ENCODE data around the gene NT5C2. TPM values are rescaled to one million over a fixed set of nuclear protein-coding genes. Genes with fewer than 3 reads are reported as not detected.
"Not testable (repeated sequence)": the region's sequence is repeated elsewhere in the genome, so short reads cannot be mapped to it uniquely, and the experiment has no call there.

NT5C2 gene
- total RNA-seq, 1 donor from 2014 or later, result 105 TPM

GRCh38 chr10:103069453-103070331 is 123.4 kb downstream of the NT5C2 start:
- Histone ChIP-seq H3K27me3 (ENCODE audit: control insufficient read depth, insufficient read depth, low read length) (no peaks in the 10 kb centered on the region), H3K36me3 (ENCODE audit: control insufficient read depth, insufficient read depth, low read length) (no peaks in the 10 kb centered on the region), H3K4me3 (ENCODE audit: low read depth, low read length) (no peak overlapping the region)
- DNase-seq (ENCODE audit: low read depth) (peak; percentile 62), FAIRE-seq (no peak)
- TF ChIP-seq, protein P1, sequence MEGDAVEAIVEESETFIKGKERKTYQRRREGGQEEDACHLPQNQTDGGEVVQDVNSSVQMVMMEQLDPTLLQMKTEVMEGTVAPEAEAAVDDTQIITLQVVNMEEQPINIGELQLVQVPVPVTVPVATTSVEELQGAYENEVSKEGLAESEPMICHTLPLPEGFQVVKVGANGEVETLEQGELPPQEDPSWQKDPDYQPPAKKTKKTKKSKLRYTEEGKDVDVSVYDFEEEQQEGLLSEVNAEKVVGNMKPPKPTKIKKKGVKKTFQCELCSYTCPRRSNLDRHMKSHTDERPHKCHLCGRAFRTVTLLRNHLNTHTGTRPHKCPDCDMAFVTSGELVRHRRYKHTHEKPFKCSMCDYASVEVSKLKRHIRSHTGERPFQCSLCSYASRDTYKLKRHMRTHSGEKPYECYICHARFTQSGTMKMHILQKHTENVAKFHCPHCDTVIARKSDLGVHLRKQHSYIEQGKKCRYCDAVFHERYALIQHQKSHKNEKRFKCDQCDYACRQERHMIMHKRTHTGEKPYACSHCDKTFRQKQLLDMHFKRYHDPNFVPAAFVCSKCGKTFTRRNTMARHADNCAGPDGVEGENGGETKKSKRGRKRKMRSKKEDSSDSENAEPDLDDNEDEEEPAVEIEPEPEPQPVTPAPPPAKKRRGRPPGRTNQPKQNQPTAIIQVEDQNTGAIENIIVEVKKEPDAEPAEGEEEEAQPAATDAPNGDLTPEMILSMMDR (IDR thresholded peaks at IDR 0.05; ENCODE audit: insufficient read depth, low read length, severe bottlenecking), result peak; percentile 77

DNA sequence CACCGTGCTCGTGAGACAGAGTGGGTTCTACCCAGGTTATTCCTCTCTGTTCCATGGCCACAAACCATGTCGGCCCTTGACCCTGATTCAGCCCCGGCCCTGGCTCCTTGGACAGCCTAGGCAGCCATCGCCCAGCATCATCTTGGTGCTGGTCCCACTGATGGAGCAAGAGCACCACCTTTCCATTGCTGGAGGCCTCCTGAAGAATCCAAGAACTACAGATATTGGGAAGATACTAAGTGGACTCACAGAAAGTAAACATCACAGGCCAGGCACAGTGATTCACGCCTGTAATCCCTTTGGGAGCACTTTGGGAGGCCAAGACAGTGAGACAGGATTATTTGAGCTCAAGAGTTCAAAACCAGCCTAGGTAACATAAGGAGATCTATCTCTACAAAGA is 125.1 kb downstream of the NT5C2 start:
- TF ChIP-seq, protein P1 (IDR thresholded peaks at IDR 0.05; ENCODE audit: insufficient read depth, low read length, severe bottlenecking), result no peak
- FAIRE-seq (no peak), DNase-seq (ENCODE audit: low read depth) (no peak)

DNA sequence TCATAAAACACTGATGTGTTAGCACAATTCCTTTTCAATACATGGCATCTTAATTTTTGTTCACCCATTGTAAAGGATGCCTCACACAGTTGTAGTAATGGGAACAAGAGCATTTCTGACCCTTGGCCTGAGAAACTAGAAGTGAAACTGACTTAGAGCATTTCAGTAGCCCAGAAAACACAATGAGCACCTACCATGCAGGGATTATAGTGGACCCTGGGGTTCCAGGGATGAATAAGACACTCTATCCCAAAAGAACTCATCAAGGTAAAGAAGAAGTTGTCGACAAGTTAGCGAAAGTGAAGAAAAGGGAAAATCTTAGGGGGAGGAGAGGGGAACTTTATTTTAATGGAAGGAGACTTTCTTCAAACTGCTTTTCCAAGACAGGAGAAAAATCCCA is 125.6 kb downstream of the NT5C2 start:
- TF ChIP-seq, protein P1 (IDR thresholded peaks at IDR 0.05; ENCODE audit: insufficient read depth, low read length, severe bottlenecking), result no peak
- Histone ChIP-seq H3K27me3 (ENCODE audit: control insufficient read depth, insufficient read depth, low read length) (no peaks in the 10 kb centered on the region), H3K36me3 (ENCODE audit: control insufficient read depth, insufficient read depth, low read length) (no peaks in the 10 kb centered on the region), H3K4me3 (ENCODE audit: low read depth, low read length) (no peak overlapping the region)
- FAIRE-seq, result no peak
- no peak for DNase-seq (ENCODE audit: low read depth)

More for the DNA sequence above, 125.1 kb downstream of the NT5C2 start:
- Histone ChIP-seq H3K27me3 (ENCODE audit: control insufficient read depth, insufficient read depth, low read length) (no peaks in the 10 kb centered on the region), H3K36me3 (ENCODE audit: control insufficient read depth, insufficient read depth, low read length) (no peaks in the 10 kb centered on the region), H3K4me3 (ENCODE audit: low read depth, low read length) (no peak overlapping the region)

GRCh38 chr10:103067099-103067477 is 126.0 kb downstream of the NT5C2 start:
- FAIRE-seq, result not testable (repeated sequence)

DNA sequence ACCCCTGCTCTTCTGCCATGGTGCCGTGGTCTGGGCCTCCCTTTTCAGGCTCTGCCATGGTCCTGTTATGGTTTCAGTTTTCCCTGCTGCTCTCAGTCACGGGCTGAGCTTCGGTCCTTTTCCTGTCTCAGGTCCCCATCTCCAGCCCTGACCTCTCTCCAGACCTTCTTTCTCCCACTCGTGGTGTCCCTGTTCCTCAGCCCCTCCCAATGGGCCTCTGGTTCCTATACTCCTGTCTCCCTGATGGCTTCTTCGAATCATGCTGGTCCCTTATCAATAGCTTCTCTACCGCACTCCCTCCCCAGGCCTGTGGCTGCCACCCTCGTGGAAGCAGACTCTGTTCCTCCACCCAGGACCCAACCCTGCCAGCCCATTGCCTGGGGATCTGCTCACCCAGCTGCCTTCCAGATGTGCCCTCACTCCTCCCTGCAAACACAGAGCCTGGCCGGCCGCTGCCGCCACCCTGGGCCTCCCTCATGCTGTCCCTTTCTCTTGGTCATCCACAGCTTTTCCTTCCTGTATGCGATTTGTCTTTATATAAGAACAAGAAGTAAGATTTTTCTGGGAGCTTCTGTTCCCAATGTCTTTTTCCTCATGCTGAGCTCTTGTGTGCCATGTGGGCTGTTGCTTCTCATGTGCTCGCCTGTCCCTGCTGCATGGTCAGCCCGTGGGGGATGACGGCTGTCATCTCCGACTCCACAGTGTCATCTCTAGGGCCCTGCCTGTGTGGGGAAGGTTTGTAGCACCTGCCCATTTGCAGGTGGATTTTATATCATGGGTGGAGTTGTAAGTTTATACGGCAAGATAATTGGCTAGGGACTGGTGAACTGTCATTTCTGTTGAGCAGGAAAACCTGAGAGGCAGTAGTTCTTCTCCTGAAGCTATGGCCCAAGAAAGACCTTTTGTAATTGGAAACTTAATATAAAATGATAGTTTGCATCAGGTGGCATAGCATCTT is 126.7 kb downstream of the NT5C2 start:
- no peak for FAIRE-seq
- no peaks in the 10 kb centered on the region for H3K27me3 ChIP-seq (ENCODE audit: control insufficient read depth, insufficient read depth, low read length)
- TF ChIP-seq, protein P1 (IDR thresholded peaks at IDR 0.05; ENCODE audit: insufficient read depth, low read length, severe bottlenecking), result no peak
- no peak for DNase-seq (ENCODE audit: low read depth)
- no peaks in the 10 kb centered on the region for H3K36me3 ChIP-seq (ENCODE audit: control insufficient read depth, insufficient read depth, low read length)
- H3K4me3 ChIP-seq (ENCODE audit: low read depth, low read length), result no peak overlapping the region

More at GRCh38 chr10:103067099-103067477, 126.0 kb downstream of the NT5C2 start:
- H3K36me3 ChIP-seq (ENCODE audit: control insufficient read depth, insufficient read depth, low read length); DNase-seq (ENCODE audit: low read depth); H3K27me3 ChIP-seq (ENCODE audit: control insufficient read depth, insufficient read depth, low read length); H3K4me3 ChIP-seq (ENCODE audit: low read depth, low read length): not testable (repeated sequence)

GRCh38 chr10:103064956-103065355 is 128.1 kb downstream of the NT5C2 start:
- DNase-seq (ENCODE audit: low read depth), result no peak
- TF ChIP-seq, protein P1 (IDR thresholded peaks at IDR 0.05; ENCODE audit: insufficient read depth, low read length, severe bottlenecking), result no peak
- Histone ChIP-seq H3K36me3 (ENCODE audit: control insufficient read depth, insufficient read depth, low read length) (no peaks in the 10 kb centered on the region), H3K27me3 (ENCODE audit: control insufficient read depth, insufficient read depth, low read length) (no peaks in the 10 kb centered on the region), H3K4me3 (ENCODE audit: low read depth, low read length) (no peak overlapping the region)
- FAIRE-seq, result no peak
